HS-27A (cell line): ENCODE results near the gene ETHE1.

ENCODE experiments used
- DNase-seq: peaks from one replicate; pipeline ENCODE4 v3.0.0-alpha.2; 2012; ENCODE audit warnings: low read depth, missing footprints

The ETHE1 gene

GRCh38 chr19:43526884-43527859, at the start of gene ETHE1:
Gene ETHE1 (minus strand): TSS chr19:43527201. CDS start chr19:43527177, 24 bp downstream.
- no peak for DNase-seq

GRCh38 chr19:43575955-43576878, 49.2 kb upstream of the ETHE1 start:
- DNase-seq = no peak

GRCh38 chr19:43575156-43575950, 48.4 kb upstream of the ETHE1 start, which contains the start of the genes PINLYP and XRCC1:
Gene PINLYP (plus strand): TSS chr19:43575801. CDS start chr19:43577192, 1,391 bp downstream.
Gene XRCC1 (minus strand): TSS chr19:43575527. CDS start chr19:43575458, 69 bp downstream.
- peak; percentile 97 for DNase-seq

GRCh38 chr19:43574424-43575155, 47.6 kb upstream of the ETHE1 start:
- no peak for DNase-seq

GRCh38 chr19:43572171-43572588, 45.2 kb upstream of the ETHE1 start:
- DNase-seq = no peak

- no peak for DNase-seq
Observed at GRCh38 chr19:43570174-43570791, 43.3 kb upstream of the ETHE1 start.

- DNase-seq = no peak
Observed at GRCh38 chr19:43569657-43570056, 42.7 kb upstream of the ETHE1 start.

GRCh38 chr19:43564800-43565199, 37.8 kb upstream of the ETHE1 start:
- no peak for DNase-seq

- no peak for DNase-seq
Observed at GRCh38 chr19:43563816-43564457, 36.9 kb upstream of the ETHE1 start.

GRCh38 chr19:43562698-43563241, 35.8 kb upstream of the ETHE1 start:
- DNase-seq = no peak

GRCh38 chr19:43562226-43562697, 35.3 kb upstream of the ETHE1 start:
- DNase-seq = no peak

GRCh38 chr19:43561139-43561970, 34.4 kb upstream of the ETHE1 start:
- DNase-seq = no peak

- DNase-seq = no peak
Observed at GRCh38 chr19:43560687-43561086, 33.7 kb upstream of the ETHE1 start.

- DNase-seq = peak; percentile 30
Observed at GRCh38 chr19:43555185-43555770, 28.3 kb upstream of the ETHE1 start.

- DNase-seq = no peak
Observed at GRCh38 chr19:43554317-43554895, 27.4 kb upstream of the ETHE1 start.

GRCh38 chr19:43553656-43554055, 26.7 kb upstream of the ETHE1 start:
- DNase-seq = no peak

- no peak for DNase-seq
Observed at GRCh38 chr19:43552616-43553015, 25.6 kb upstream of the ETHE1 start.

- no peak for DNase-seq
Observed at GRCh38 chr19:43552198-43552450, 25.1 kb upstream of the ETHE1 start.
